Aortic smooth muscle cell (primary cell): ENCODE measurements around the gene SYNC. TPM values are rescaled to one million over a fixed set of nuclear protein-coding genes. Genes with fewer than 3 reads are reported as not detected.

Experiments
- total RNA-seq: library from RNA; depleted of rRNA; stranded (reverse); fragments of >200 nt; gene quantifications from 2 replicates; pipeline ENCODE4 v1.2.3, GENCODE V29; 2014

SYNC gene
- total RNA-seq, result 68.0 and 75.8 TPM in 2 replicates

GRCh38 chr1:32702599-32703478 is at the start of gene SYNC:
TSS of gene SYNC (minus strand) at chr1:32702770. CDS start at chr1:32702660, 110 bp downstream.

GRCh38 chr1:32650752-32651460 is 51.7 kb downstream of the SYNC start, which contains the start of gene RBBP4:
TSS of gene RBBP4 (plus strand) at chr1:32651208. CDS start at chr1:32651307, 99 bp downstream.

GRCh38 chr1:32650248-32650751 is 52.3 kb downstream of the SYNC start, which contains the start of gene ZBTB8OS:
TSS of gene ZBTB8OS (minus strand) at chr1:32650550. CDS start at chr1:32650529, 21 bp downstream.

Other genes starting within 250 kb of the SYNC start
- gene ZBTB8B, start 237.7 kb downstream of the SYNC start, total RNA-seq, result under 0.01 TPM in 2 replicates
- gene ZBTB8A, start 163.3 kb downstream of the SYNC start, total RNA-seq, result 6.2 and 7.3 TPM in 2 replicates
- 55.9 and 68.0 TPM in 2 replicates for gene ZBTB8OS, start 52.2 kb downstream of the SYNC start, total RNA-seq
- 91.7 and 109 TPM in 2 replicates for gene RBBP4, start 51.6 kb downstream of the SYNC start, total RNA-seq
- 80.2 and 86.5 TPM in 2 replicates for gene YARS1, start 114.6 kb upstream of the SYNC start, total RNA-seq
- 32.9 and 51.2 TPM in 2 replicates for gene S100PBP, start 114.9 kb upstream of the SYNC start, total RNA-seq
- 0.87 and 1.2 TPM in 2 replicates for gene FNDC5, start 168.1 kb upstream of the SYNC start, total RNA-seq
- not detected in 2 replicates for gene HPCA, start 183.7 kb upstream of the SYNC start, total RNA-seq
- 13.7 and 20.3 TPM in 2 replicates for gene TMEM54, start 198.6 kb upstream of the SYNC start, total RNA-seq